ENCODE data around the gene GPR33. TPM values are rescaled to one million over a fixed set of nuclear protein-coding genes. Genes with fewer than 3 reads are reported as not detected.

The GPR33 gene
- total RNA-seq, 4 donors from 2014 or later = not detected

- 70 to 94% methylated on average over 4 of the region's 4 CpGs for WGBS, 2 donors
- DNase-seq = no peak
- no peaks in the 10 kb centered on the region for H3K9me3 ChIP-seq
- no peaks in the 10 kb centered on the region for H3K4me1 ChIP-seq
- H3K4me3 ChIP-seq = no peak overlapping the region
- TF ChIP-seq CTCF (IDR thresholded peaks at IDR 0.05) (no peak), POLR2A (IDR thresholded peaks at IDR 0.05) (no peak)
- intact Hi-C loops (cut with DNase I) = no loop called here
- no peaks in the 10 kb centered on the region for H3K36me3 ChIP-seq
- no peak overlapping the region for H3K27ac ChIP-seq
- H3K27me3 ChIP-seq = no peaks in the 10 kb centered on the region
Measured at GRCh38 chr14:31480156-31480555, 7.7 kb downstream of the GPR33 start.

- no peak overlapping the region for H3K27ac ChIP-seq
- H3K4me3 ChIP-seq = no peak overlapping the region
- H3K9me3 ChIP-seq = no peaks in the 10 kb centered on the region
- H3K36me3 ChIP-seq = no peaks in the 10 kb centered on the region
- intact Hi-C loops (cut with DNase I) = no loop called here
- no peak for DNase-seq
- no peak for TF ChIP-seq CTCF (IDR thresholded peaks at IDR 0.05)
- TF ChIP-seq POLR2A (IDR thresholded peaks at IDR 0.05) = no peak
- WGBS, 2 donors = 57 to 61% methylated on average over 3 of the region's 3 CpGs
- H3K4me1 ChIP-seq = no peaks in the 10 kb centered on the region
- no peaks in the 10 kb centered on the region for H3K27me3 ChIP-seq
Measured at GRCh38 chr14:31479027-31479426, 8.8 kb downstream of the GPR33 start.

- Histone ChIP-seq H3K36me3 (no peaks in the 10 kb centered on the region), H3K4me3 (no peak overlapping the region), H3K27me3 (no peaks in the 10 kb centered on the region), H3K4me1 (peaks cover 0 to 10% (median 0%) of the 10 kb centered on the region in 3 donors), H3K9me3 (no peaks in the 10 kb centered on the region), H3K27ac (no peak overlapping the region)
- 67% methylated on average over 6 of the region's 6 CpGs; no CpG with 5 or more reads in 1 of the 2 donors for WGBS, 2 donors
- intact Hi-C loops (cut with DNase I) = no loop called here
- TF ChIP-seq CTCF (IDR thresholded peaks at IDR 0.05) (no peak), POLR2A (IDR thresholded peaks at IDR 0.05) (no peak)
- DNase-seq = no peak
Measured at GRCh38 chr14:31477248-31477647, 10.6 kb downstream of the GPR33 start.

GRCh38 chr14:31476131-31476866 is 11.5 kb downstream of the GPR33 start:
- Histone ChIP-seq H3K27me3 (no peaks in the 10 kb centered on the region), H3K36me3 (no peaks in the 10 kb centered on the region), H3K27ac (no peak overlapping the region), H3K9me3 (no peaks in the 10 kb centered on the region), H3K4me3 (no peak overlapping the region), H3K4me1 (peaks cover 0 to 16% (median 0%) of the 10 kb centered on the region in 3 donors)
- 62 to 77% methylated on average over 4 of the region's 4 CpGs for WGBS, 2 donors
- TF ChIP-seq CTCF (IDR thresholded peaks at IDR 0.05) = no peak
- TF ChIP-seq POLR2A (IDR thresholded peaks at IDR 0.05) = no peak
- intact Hi-C loops (cut with DNase I) = no loop called here
- DNase-seq = no peak

- intact Hi-C loops (cut with DNase I) = no loop called here
- WGBS, 2 donors = 69 to 87% methylated on average over 3 to 6 of the region's 6 CpGs
- peaks cover 0 to 16% (median 4%) of the 10 kb centered on the region in 3 donors for H3K4me1 ChIP-seq
- H3K27me3 ChIP-seq = no peaks in the 10 kb centered on the region
- no peak overlapping the region for H3K4me3 ChIP-seq
- H3K27ac ChIP-seq = no peak overlapping the region
- H3K36me3 ChIP-seq = no peaks in the 10 kb centered on the region
- no peaks in the 10 kb centered on the region for H3K9me3 ChIP-seq
- TF ChIP-seq POLR2A (IDR thresholded peaks at IDR 0.05) = no peak
- TF ChIP-seq CTCF (IDR thresholded peaks at IDR 0.05) = no peak
- no peak for DNase-seq
Measured at GRCh38 chr14:31466554-31466953, 21.3 kb downstream of the GPR33 start.

Measured in esophagus squamous epithelium (tissue), 5 donors.